SK-N-SH (cell line): ENCODE measurements around the gene CD38. TPM values are rescaled to one million over a fixed set of nuclear protein-coding genes. Genes with fewer than 3 reads are reported as not detected.
"Not testable (repeated sequence)": the region's sequence is repeated elsewhere in the genome, so short reads cannot be mapped to it uniquely, and the experiment has no call there.

Source experiments
- CTCF ChIA-PET: fragments of 300-600, 350-600 bp; formaldehyde crosslinking; extraction: SDS; loops from one replicate; lab custom pipeline; 2021; lab: Yijun Ruan, JAX
- POLR2A ChIA-PET: fragments of 350-600 bp; sonication (Branson Sonifier 250); formaldehyde crosslinking; extraction: SDS; loops from one replicate; lab custom pipeline; 2020; ENCODE audit warnings: antibody characterized with exemption, inconsistent platforms; lab: Yijun Ruan, JAX
- DNase-seq: peaks from one replicate; pipeline ENCODE4 v3.0.0; 2012
- H2AFZ ChIP-seq: fragments of 200-600 bp; sonication (generic); 2 replicates; pipeline ENCODE4 v1.8.1; 2016; ENCODE audit warnings: antibody characterized with exemption, mild to moderate bottlenecking, low read depth
- H3F3A ChIP-seq: fragments of 200-600 bp; sonication (generic); replicated peaks from 2 replicates; pipeline ENCODE3; 2016; ENCODE audit warnings: antibody characterized with exemption, mild to moderate bottlenecking; ENCODE audit not compliant: insufficient read depth
- H3K27ac ChIP-seq, 2 experiments: fragments of 200-500 bp in 1 of 2; fragments of 200-600 bp in 1 of 2; sonication (Bioruptor generic) in 1 of 2; sonication (generic), shearing (Covaris generic) in 1 of 2; 2 replicates each; pipeline versions ENCODE4 v1.5.1 to v1.6.1; 2014 to 2016; ENCODE audit warnings: low read depth in 2 of 2, inconsistent platforms in 1 of 2, low read length in 1 of 2, mild to moderate bottlenecking in 1 of 2, mixed read lengths in 1 of 2
- H3K27me3 ChIP-seq: fragments of 200-600 bp; sonication (generic), shearing (Covaris generic); 2 replicates; pipeline ENCODE4 v1.6.1; 2016; ENCODE audit warnings: mixed run types; ENCODE audit not compliant: insufficient read depth
- H3K36me3 ChIP-seq, 2 experiments: fragments of 200-500 bp in 1 of 2; fragments of 200-600 bp in 1 of 2; sonication (Bioruptor generic) in 1 of 2; sonication (generic) in 1 of 2; replicated peaks in 1 of 2; 2 replicates each; pipeline versions ENCODE3 to v1.5.1; 2014 to 2016; ENCODE audit warnings: low read length in 1 of 2, mild to moderate bottlenecking in 1 of 2; ENCODE audit not compliant: insufficient read depth in 2 of 2, control insufficient read depth in 1 of 2
- H3K4me1 ChIP-seq, 2 experiments: fragments of 200-500 bp in 1 of 2; fragments of 200-600 bp in 1 of 2; sonication (Bioruptor generic) in 1 of 2; sonication (generic), shearing (Covaris generic) in 1 of 2; 2 replicates each; pipeline versions ENCODE4 v1.5.1 to v1.6.1; 2014 to 2016; ENCODE audit warnings: low read depth in 1 of 2, low read length in 1 of 2, mixed run types in 1 of 2; ENCODE audit not compliant: insufficient read depth in 2 of 2, control insufficient read depth in 1 of 2
- H3K4me2 ChIP-seq: fragments of 200-600 bp; sonication (generic), shearing (Covaris generic); 2 replicates; pipeline ENCODE4 v1.6.1; 2017; ENCODE audit warnings: mixed run types
- H3K4me3 ChIP-seq, 2 experiments: fragments of 200-500 bp in 1 of 2; fragments of 200-600 bp in 1 of 2; sonication (Bioruptor generic) in 1 of 2; sonication (generic), shearing (Covaris generic) in 1 of 2; 2 replicates each; pipeline versions ENCODE4 v1.5.1 to v1.8.1; 2014 to 2016; ENCODE audit warnings: low read depth in 2 of 2, inconsistent platforms in 1 of 2, low read length in 1 of 2, mild to moderate bottlenecking in 1 of 2, mixed read lengths in 1 of 2, moderate library complexity in 1 of 2
- H3K79me2 ChIP-seq: fragments of 200-600 bp; sonication (generic); 2 replicates; pipeline ENCODE4 v1.8.1; 2017; ENCODE audit warnings: mild to moderate bottlenecking; ENCODE audit not compliant: insufficient read depth
- H3K9ac ChIP-seq: fragments of 200-600 bp; sonication (generic); 2 replicates; pipeline ENCODE4 v1.6.1; 2017; ENCODE audit warnings: mixed run types
- H3K9me2 ChIP-seq: fragments of 200-600 bp; sonication (generic); 2 replicates; pipeline ENCODE4 v1.6.1; 2017; ENCODE audit warnings: mixed run types
- H3K9me3 ChIP-seq: fragments of 200-600 bp; sonication (generic); 2 replicates; pipeline ENCODE4 v1.6.1; 2017; ENCODE audit warnings: mixed run types, mild to moderate bottlenecking, moderate library complexity
- H4K20me1 ChIP-seq: fragments of 200-600 bp; sonication (generic); 2 replicates; pipeline ENCODE4 v1.6.1; 2017; ENCODE audit warnings: mild to moderate bottlenecking, mixed run types; ENCODE audit not compliant: insufficient read depth
- ELF1 ChIP-seq: IDR thresholded peaks from 2 replicates; pipeline ENCODE4 v1.4.0; 2012
- FOXJ3 ChIP-seq: sonication (generic); formaldehyde crosslinking; IDR thresholded peaks from 2 replicates; pipeline ENCODE4 v1.5.1; 2020; ENCODE audit warnings: mild to moderate bottlenecking, missing genetic modification reagents
- GATA2 ChIP-seq: sonication (generic); formaldehyde crosslinking; IDR thresholded peaks from 2 replicates; pipeline ENCODE4 v1.5.0; 2020; ENCODE audit warnings: mild to moderate bottlenecking, missing genetic modification reagents
- MEF2A ChIP-seq: IDR thresholded peaks from 2 replicates; pipeline ENCODE4 v1.4.0; 2012; ENCODE audit warnings: low read depth, borderline replicate concordance
- NRF1 ChIP-seq: IDR thresholded peaks from 2 replicates; pipeline ENCODE4 v1.6.1; 2012; ENCODE audit warnings: low read depth, mild to moderate bottlenecking, low read length
- RCOR1 ChIP-seq: fragments of 150-350 bp; IDR thresholded peaks from 2 replicates; pipeline ENCODE4 v1.6.1; 2017; ENCODE audit warnings: antibody characterized with exemption, low read length
- SIN3A ChIP-seq: IDR thresholded peaks from 2 replicates; pipeline ENCODE4 v1.6.1; 2012; ENCODE audit warnings: low read depth, mild to moderate bottlenecking, low read length, moderate library complexity, borderline replicate concordance
- SMC3 ChIP-seq: IDR thresholded peaks from 2 replicates; pipeline ENCODE4 v1.6.1; 2012; ENCODE audit warnings: low read depth, low read length, improper control_type of control experiment
- TAF1 ChIP-seq: IDR thresholded peaks from 2 replicates; pipeline ENCODE4 v1.6.1; 2012; ENCODE audit warnings: low read depth, mild to moderate bottlenecking, low read length, moderate library complexity, borderline replicate concordance
- YY1 ChIP-seq: IDR thresholded peaks from 2 replicates; pipeline ENCODE4 v1.4.0; 2012; ENCODE audit warnings: low read depth, mild to moderate bottlenecking
- WGBS: methylation state at CpG from one replicate; pipeline ENCODE4 v1.1.6; 2017; ENCODE audit warnings: low lambda C conversion rate; 5-methylcytosine and 5-hydroxymethylcytosine counted together
- polyA plus RNA-seq, 3 experiments: library from polyadenylated mRNA; depleted of rRNA; stranded (reverse); fragments of >200 nt; gene quantifications; 2 replicates each; pipeline ENCODE4 v1.2.3, GENCODE V29; 2012
- TF ChIP-seq, protein P1 (sequence below): IDR thresholded peaks from 2 replicates; pipeline ENCODE4; 2012
- TF ChIP-seq, protein P2 (sequence below): IDR thresholded peaks from 2 replicates; pipeline ENCODE4 v1.4.0; 2012; ENCODE audit warnings: low read depth, borderline replicate concordance

CD38 gene
- polyA plus RNA-seq, 1 of the 3 experiments (the other 2 are of a cell fraction) = 0.02 TPM

DNA sequence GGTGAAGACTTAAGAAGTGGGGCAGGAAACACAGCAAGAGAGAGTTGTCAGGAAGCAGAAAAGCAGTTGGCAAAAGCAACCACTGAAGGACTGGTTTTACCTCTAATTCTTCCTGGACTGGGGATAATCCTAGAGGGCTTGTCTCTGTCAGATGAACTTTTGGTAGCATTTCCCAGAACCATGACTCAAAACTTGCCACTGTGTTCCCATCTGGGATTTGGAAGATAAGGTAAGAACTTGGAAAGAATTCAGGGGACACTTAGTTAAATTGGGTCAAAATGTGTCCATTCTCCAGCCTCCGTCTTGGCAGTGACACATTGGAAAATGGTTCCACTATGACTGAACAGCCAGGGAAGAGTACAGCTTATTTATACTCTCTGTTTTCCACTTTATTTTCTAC is 55.7 kb downstream of the CD38 start:
- ChIA-PET POLR2A (no interaction called here), CTCF (no interaction called here)
- DNase-seq = no peak

DNA sequence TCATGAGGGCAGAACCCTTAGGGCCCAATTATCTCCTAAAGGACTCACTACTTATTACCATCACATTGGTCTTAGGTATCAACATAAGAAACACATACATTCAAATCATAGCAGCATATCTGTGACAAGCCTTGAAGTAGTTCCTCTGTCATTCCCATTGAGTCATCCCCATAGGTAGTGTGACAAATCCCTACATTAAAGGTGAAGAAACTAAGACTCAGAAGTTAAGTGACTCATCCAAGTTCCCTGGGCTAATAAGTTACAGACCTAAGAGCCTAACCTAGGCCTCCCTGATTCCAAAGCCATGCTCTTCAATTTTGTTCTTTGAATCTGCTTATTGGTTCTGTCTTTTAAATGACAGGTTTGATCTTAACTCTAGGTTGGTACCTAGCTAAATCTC is 58.2 kb downstream of the CD38 start:
- POLR2A ChIA-PET = no interaction called here

More for the DNA sequence above, 55.7 kb downstream of the CD38 start:
- Histone ChIP-seq H3K36me3 (no peaks in the 10 kb centered on the region), H4K20me1 (no peaks in the 10 kb centered on the region), H3K9me2 (no peaks in the 10 kb centered on the region), H3K4me3 (no peak overlapping the region), H3K4me1 (no peaks in the 10 kb centered on the region), H3K27ac (no peak overlapping the region), H3K9ac (no peak overlapping the region), H3K4me2 (no peak overlapping the region), H3K79me2 (no peaks in the 10 kb centered on the region), H2AFZ (no peak overlapping the region), H3F3A (no peaks in the 10 kb centered on the region), H3K9me3 (no peaks in the 10 kb centered on the region), H3K27me3 (no peaks in the 10 kb centered on the region)
- TF ChIP-seq GATA2 (no peak), MEF2A (no peak)
- WGBS = 73% methylated on average over 1 of the region's 1 CpG

DNA sequence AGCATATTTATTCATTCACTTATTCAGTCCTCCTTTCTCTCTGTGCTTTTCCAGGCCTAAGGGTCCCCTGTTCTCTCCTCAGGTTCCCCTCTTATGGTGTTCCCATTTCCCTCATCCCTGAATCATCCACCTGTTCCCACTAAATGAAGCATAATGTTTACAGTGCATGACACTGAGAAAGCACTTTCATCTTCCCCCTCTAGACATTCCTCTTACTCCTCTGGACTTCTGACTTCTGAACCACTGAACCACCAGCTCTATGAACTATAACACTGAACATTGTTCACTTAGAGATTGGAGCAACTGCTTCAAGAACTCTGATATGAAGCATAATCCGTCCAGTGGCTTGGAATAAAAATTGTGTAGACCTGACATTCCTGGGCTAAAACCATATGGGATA is 59.5 kb downstream of the CD38 start:
- H3K4me1 ChIP-seq = no peaks in the 10 kb centered on the region
- CTCF ChIA-PET = interaction anchor here (1.3 to 1.5 kb wide), 2 partner anchors 13 to 119 kb away, joined by 3 to 4 read pairs; no protein-coding TSS in a partner anchor
- no peak overlapping the region for H2AFZ ChIP-seq
- H3K4me3 ChIP-seq = no peak overlapping the region
- no peaks in the 10 kb centered on the region for H3K9me3 ChIP-seq
- no peaks in the 10 kb centered on the region for H3K79me2 ChIP-seq
- H4K20me1 ChIP-seq = no peaks in the 10 kb centered on the region
- no peaks in the 10 kb centered on the region for H3F3A ChIP-seq
- H3K27ac ChIP-seq = no peak overlapping the region
- no peaks in the 10 kb centered on the region for H3K27me3 ChIP-seq
- H3K4me2 ChIP-seq = no peak overlapping the region
- TF ChIP-seq FOXJ3 (CRISPR knock-in tag) (no peak), SMC3 (no peak), ELF1 (no peak), TAF1 (no peak), NRF1 (no peak)
- TF ChIP-seq, protein P1, sequence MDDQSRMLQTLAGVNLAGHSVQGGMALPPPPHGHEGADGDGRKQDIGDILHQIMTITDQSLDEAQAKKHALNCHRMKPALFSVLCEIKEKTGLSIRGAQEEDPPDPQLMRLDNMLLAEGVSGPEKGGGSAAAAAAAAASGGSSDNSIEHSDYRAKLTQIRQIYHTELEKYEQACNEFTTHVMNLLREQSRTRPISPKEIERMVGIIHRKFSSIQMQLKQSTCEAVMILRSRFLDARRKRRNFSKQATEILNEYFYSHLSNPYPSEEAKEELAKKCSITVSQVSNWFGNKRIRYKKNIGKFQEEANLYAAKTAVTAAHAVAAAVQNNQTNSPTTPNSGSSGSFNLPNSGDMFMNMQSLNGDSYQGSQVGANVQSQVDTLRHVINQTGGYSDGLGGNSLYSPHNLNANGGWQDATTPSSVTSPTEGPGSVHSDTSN = no peak
- H3K9me2 ChIP-seq = no peaks in the 10 kb centered on the region
- POLR2A ChIA-PET = no interaction called here
- DNase-seq = no peak
- WGBS = 33% methylated on average over 1 of the region's 1 CpG
- no peak overlapping the region for H3K9ac ChIP-seq
- no peaks in the 10 kb centered on the region for H3K36me3 ChIP-seq

More for the DNA sequence above, 58.2 kb downstream of the CD38 start:
- no peak overlapping the region for H2AFZ ChIP-seq
- H3K36me3 ChIP-seq = no peaks in the 10 kb centered on the region
- no peak overlapping the region for H3K27ac ChIP-seq
- H3K27me3 ChIP-seq = no peaks in the 10 kb centered on the region
- TF ChIP-seq RCOR1 (no peak), MEF2A (no peak), ELF1 (no peak), SIN3A (no peak), YY1 (no peak)
- TF ChIP-seq, protein P2, sequence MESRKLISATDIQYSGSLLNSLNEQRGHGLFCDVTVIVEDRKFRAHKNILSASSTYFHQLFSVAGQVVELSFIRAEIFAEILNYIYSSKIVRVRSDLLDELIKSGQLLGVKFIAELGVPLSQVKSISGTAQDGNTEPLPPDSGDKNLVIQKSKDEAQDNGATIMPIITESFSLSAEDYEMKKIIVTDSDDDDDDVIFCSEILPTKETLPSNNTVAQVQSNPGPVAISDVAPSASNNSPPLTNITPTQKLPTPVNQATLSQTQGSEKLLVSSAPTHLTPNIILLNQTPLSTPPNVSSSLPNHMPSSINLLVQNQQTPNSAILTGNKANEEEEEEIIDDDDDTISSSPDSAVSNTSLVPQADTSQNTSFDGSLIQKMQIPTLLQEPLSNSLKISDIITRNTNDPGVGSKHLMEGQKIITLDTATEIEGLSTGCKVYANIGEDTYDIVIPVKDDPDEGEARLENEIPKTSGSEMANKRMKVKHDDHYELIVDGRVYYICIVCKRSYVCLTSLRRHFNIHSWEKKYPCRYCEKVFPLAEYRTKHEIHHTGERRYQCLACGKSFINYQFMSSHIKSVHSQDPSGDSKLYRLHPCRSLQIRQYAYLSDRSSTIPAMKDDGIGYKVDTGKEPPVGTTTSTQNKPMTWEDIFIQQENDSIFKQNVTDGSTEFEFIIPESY = no peak
- no peaks in the 10 kb centered on the region for H3K4me1 ChIP-seq
- no peak overlapping the region for H3K4me3 ChIP-seq
- H4K20me1 ChIP-seq = no peaks in the 10 kb centered on the region
- H3K9ac ChIP-seq = no peak overlapping the region
- no peaks in the 10 kb centered on the region for H3K79me2 ChIP-seq
- CTCF ChIA-PET = interaction anchor here (2.1 kb wide), 1 partner anchor 31 kb away, joined by 10 read pairs; no protein-coding TSS in a partner anchor
- H3K9me2 ChIP-seq = no peaks in the 10 kb centered on the region
- H3K9me3 ChIP-seq = no peaks in the 10 kb centered on the region
- H3F3A ChIP-seq = no peaks in the 10 kb centered on the region
- no peak for DNase-seq
- H3K4me2 ChIP-seq = no peak overlapping the region

DNA sequence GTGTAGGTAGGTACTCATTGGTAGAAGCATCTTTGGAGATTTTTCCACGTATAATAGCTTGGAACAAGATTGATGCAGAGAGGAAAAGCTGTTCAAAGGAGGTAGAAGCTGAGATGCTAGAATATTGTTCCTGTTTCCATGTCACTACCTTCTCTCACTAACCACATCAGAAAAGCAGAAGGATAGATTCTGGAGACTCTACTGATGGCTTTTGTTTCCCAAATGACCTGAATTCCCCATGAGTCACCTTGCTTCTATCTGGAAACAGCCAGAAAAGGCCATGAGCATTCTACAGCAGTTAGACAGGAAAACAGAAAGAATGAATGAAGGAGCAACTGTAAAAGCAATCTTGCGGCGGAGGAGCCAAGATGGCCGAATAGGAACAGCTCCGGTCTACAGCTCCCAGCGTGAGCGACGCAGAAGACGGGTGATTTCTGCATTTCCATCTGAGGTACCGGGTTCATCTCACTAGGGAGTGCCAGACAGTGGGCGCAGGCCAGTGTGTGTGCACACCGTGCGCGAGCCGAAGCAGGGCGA is 63.1 kb downstream of the CD38 start:
- H3K9ac ChIP-seq, H3F3A ChIP-seq, H3K27me3 ChIP-seq, H3K9me3 ChIP-seq, H3K9me2 ChIP-seq, H4K20me1 ChIP-seq, H3K36me3 ChIP-seq, H3K4me2 ChIP-seq, POLR2A ChIA-PET, H3K27ac ChIP-seq, H3K4me3 ChIP-seq, DNase-seq, H3K79me2 ChIP-seq, H3K4me1 ChIP-seq, H2AFZ ChIP-seq: not testable (repeated sequence)
- CTCF ChIA-PET = interaction anchor here (1.2 to 1.5 kb wide), 3 partner anchors 35 to 115 kb away, joined by 4 to 8 read pairs (median 6); no protein-coding TSS in a partner anchor
- WGBS = 71% methylated on average over 9 of the region's 16 CpGs
